ENCODE measurements around the gene ATG16L2. TPM values are rescaled to one million over a fixed set of nuclear protein-coding genes. Genes with fewer than 3 reads are reported as not detected.

The ATG16L2 gene
- total and polyA plus RNA-seq, 9 of the 15 experiments (the other 6 are each of a cell fraction or from before 2014, with no cell fraction given) = 0.18 to 11.2 (median 6.2) TPM

DNA sequence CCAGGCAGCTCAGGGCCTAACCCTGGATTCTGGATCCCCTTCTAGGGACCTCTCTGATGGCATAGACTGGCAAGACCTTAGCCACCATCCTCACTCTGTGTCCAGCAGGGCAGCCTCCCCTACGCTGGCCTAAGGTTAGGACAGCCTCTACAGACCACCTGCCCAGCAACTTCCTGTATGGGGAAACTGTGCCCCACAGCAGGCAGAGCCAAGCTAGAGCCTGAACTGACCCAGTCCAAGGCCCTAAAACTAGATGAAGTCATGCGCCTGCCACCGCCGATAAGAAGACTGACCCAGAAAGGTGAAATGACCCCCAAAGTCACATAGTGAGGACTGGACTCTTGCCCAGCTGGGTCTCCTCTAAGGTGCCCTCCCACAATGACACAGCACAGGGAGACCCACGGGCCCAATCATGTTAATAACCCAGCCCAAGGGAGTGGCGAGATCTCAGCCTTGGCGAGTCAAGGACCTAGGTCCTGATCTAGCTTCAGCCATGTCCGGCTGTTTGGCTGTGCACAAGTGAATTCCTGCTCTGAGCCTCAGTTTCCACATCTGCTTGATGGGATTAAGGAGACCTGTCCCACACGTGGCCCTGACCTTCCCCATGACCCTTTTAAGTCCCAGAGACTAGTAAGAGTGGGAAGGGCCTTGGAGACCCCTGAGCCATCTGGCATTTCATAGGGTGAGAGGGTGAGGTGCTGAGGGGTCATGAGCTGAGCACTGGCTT lies 37.9 kb upstream of the ATG16L2 start (continued):
- no peak for TF ChIP-seq XRCC3 (IDR thresholded peaks at IDR 0.05)
- TF ChIP-seq CHD1 (IDR thresholded peaks at IDR 0.05; ENCODE audit: low read length) = peak; percentile 81
- no peak for TF ChIP-seq FOXJ3 (CRISPR knock-in tag; IDR thresholded peaks at IDR 0.05)
- TF ChIP-seq TCF3 (CRISPR knock-in tag; IDR thresholded peaks at IDR 0.05) = peak; percentile 93
- TF ChIP-seq, protein P1, sequence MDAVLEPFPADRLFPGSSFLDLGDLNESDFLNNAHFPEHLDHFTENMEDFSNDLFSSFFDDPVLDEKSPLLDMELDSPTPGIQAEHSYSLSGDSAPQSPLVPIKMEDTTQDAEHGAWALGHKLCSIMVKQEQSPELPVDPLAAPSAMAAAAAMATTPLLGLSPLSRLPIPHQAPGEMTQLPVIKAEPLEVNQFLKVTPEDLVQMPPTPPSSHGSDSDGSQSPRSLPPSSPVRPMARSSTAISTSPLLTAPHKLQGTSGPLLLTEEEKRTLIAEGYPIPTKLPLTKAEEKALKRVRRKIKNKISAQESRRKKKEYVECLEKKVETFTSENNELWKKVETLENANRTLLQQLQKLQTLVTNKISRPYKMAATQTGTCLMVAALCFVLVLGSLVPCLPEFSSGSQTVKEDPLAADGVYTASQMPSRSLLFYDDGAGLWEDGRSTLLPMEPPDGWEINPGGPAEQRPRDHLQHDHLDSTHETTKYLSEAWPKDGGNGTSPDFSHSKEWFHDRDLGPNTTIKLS (IDR thresholded peaks at IDR 0.05; ENCODE audit: borderline replicate concordance, low read depth) = peak; percentile 19; the same call in 1 of the 2 replicates
- no peak for TF ChIP-seq SMARCB1 (IDR thresholded peaks at IDR 0.05; ENCODE audit: insufficient read length, low read depth)
- TF ChIP-seq LEF1 (IDR thresholded peaks at IDR 0.05) = peak; percentile 79; the same call in 1 of the 2 replicates
- TF ChIP-seq, protein P2, sequence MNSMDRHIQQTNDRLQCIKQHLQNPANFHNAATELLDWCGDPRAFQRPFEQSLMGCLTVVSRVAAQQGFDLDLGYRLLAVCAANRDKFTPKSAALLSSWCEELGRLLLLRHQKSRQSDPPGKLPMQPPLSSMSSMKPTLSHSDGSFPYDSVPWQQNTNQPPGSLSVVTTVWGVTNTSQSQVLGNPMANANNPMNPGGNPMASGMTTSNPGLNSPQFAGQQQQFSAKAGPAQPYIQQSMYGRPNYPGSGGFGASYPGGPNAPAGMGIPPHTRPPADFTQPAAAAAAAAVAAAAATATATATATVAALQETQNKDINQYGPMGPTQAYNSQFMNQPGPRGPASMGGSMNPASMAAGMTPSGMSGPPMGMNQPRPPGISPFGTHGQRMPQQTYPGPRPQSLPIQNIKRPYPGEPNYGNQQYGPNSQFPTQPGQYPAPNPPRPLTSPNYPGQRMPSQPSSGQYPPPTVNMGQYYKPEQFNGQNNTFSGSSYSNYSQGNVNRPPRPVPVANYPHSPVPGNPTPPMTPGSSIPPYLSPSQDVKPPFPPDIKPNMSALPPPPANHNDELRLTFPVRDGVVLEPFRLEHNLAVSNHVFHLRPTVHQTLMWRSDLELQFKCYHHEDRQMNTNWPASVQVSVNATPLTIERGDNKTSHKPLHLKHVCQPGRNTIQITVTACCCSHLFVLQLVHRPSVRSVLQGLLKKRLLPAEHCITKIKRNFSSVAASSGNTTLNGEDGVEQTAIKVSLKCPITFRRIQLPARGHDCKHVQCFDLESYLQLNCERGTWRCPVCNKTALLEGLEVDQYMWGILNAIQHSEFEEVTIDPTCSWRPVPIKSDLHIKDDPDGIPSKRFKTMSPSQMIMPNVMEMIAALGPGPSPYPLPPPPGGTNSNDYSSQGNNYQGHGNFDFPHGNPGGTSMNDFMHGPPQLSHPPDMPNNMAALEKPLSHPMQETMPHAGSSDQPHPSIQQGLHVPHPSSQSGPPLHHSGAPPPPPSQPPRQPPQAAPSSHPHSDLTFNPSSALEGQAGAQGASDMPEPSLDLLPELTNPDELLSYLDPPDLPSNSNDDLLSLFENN (IDR thresholded peaks at IDR 0.05; ENCODE audit: low read depth in 2 of 2, low read length in 2 of 2) = peak in 1 of 2 experiments; percentile 60; a peak in 1 of 4 replicates
- TF ChIP-seq HMG20A (CRISPR knock-in tag; conservative IDR thresholded peaks at IDR 0.05) = no peak
- TF ChIP-seq, protein P3, sequence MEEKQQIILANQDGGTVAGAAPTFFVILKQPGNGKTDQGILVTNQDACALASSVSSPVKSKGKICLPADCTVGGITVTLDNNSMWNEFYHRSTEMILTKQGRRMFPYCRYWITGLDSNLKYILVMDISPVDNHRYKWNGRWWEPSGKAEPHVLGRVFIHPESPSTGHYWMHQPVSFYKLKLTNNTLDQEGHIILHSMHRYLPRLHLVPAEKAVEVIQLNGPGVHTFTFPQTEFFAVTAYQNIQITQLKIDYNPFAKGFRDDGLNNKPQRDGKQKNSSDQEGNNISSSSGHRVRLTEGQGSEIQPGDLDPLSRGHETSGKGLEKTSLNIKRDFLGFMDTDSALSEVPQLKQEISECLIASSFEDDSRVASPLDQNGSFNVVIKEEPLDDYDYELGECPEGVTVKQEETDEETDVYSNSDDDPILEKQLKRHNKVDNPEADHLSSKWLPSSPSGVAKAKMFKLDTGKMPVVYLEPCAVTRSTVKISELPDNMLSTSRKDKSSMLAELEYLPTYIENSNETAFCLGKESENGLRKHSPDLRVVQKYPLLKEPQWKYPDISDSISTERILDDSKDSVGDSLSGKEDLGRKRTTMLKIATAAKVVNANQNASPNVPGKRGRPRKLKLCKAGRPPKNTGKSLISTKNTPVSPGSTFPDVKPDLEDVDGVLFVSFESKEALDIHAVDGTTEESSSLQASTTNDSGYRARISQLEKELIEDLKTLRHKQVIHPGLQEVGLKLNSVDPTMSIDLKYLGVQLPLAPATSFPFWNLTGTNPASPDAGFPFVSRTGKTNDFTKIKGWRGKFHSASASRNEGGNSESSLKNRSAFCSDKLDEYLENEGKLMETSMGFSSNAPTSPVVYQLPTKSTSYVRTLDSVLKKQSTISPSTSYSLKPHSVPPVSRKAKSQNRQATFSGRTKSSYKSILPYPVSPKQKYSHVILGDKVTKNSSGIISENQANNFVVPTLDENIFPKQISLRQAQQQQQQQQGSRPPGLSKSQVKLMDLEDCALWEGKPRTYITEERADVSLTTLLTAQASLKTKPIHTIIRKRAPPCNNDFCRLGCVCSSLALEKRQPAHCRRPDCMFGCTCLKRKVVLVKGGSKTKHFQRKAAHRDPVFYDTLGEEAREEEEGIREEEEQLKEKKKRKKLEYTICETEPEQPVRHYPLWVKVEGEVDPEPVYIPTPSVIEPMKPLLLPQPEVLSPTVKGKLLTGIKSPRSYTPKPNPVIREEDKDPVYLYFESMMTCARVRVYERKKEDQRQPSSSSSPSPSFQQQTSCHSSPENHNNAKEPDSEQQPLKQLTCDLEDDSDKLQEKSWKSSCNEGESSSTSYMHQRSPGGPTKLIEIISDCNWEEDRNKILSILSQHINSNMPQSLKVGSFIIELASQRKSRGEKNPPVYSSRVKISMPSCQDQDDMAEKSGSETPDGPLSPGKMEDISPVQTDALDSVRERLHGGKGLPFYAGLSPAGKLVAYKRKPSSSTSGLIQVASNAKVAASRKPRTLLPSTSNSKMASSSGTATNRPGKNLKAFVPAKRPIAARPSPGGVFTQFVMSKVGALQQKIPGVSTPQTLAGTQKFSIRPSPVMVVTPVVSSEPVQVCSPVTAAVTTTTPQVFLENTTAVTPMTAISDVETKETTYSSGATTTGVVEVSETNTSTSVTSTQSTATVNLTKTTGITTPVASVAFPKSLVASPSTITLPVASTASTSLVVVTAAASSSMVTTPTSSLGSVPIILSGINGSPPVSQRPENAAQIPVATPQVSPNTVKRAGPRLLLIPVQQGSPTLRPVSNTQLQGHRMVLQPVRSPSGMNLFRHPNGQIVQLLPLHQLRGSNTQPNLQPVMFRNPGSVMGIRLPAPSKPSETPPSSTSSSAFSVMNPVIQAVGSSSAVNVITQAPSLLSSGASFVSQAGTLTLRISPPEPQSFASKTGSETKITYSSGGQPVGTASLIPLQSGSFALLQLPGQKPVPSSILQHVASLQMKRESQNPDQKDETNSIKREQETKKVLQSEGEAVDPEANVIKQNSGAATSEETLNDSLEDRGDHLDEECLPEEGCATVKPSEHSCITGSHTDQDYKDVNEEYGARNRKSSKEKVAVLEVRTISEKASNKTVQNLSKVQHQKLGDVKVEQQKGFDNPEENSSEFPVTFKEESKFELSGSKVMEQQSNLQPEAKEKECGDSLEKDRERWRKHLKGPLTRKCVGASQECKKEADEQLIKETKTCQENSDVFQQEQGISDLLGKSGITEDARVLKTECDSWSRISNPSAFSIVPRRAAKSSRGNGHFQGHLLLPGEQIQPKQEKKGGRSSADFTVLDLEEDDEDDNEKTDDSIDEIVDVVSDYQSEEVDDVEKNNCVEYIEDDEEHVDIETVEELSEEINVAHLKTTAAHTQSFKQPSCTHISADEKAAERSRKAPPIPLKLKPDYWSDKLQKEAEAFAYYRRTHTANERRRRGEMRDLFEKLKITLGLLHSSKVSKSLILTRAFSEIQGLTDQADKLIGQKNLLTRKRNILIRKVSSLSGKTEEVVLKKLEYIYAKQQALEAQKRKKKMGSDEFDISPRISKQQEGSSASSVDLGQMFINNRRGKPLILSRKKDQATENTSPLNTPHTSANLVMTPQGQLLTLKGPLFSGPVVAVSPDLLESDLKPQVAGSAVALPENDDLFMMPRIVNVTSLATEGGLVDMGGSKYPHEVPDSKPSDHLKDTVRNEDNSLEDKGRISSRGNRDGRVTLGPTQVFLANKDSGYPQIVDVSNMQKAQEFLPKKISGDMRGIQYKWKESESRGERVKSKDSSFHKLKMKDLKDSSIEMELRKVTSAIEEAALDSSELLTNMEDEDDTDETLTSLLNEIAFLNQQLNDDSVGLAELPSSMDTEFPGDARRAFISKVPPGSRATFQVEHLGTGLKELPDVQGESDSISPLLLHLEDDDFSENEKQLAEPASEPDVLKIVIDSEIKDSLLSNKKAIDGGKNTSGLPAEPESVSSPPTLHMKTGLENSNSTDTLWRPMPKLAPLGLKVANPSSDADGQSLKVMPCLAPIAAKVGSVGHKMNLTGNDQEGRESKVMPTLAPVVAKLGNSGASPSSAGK (IDR thresholded peaks at IDR 0.05) = peak; percentile 52; the same call in 1 of the 2 replicates

Measured in K562 (cell line).